Upper lobe of left lung (tissue), 6 donors: Measurements from ENCODE around the gene SMCO4. TPM values are rescaled to one million over a fixed set of nuclear protein-coding genes. Genes with fewer than 3 reads are reported as not detected.

Source experiments
- ATAC-seq, 2 donors: fragments of 200-7000 bp; cut with Tn5 transposase; one replicate each; pipeline ENCODE4 v1.9.1; 2022; ENCODE audit warnings: mild to moderate bottlenecking in 2 of 2, moderate library complexity in 2 of 2; ENCODE audit not compliant: low FRiP score in 2 of 2
- DNase-seq, 2 donors: peaks; one replicate each; pipeline ENCODE4 v3.0.0-alpha.2; 2019 to 2020
- H3K27ac ChIP-seq, 4 donors: fragments of 200-600 bp; sonication (generic); one replicate each; pipeline ENCODE4 v1.5.1; 2016 to 2019
- H3K27me3 ChIP-seq, 4 donors: fragments of 200-600 bp; sonication (generic); one replicate each; pipeline ENCODE4 v1.5.1; 2017 to 2019
- H3K36me3 ChIP-seq, 4 donors: fragments of 200-600 bp; sonication (generic); one replicate each; pipeline ENCODE4 v1.5.1; 2016 to 2019
- H3K4me1 ChIP-seq, 4 donors: fragments of 200-600 bp; sonication (generic); one replicate each; pipeline ENCODE4 v1.5.1; 2018 to 2019
- H3K4me3 ChIP-seq, 4 donors: fragments of 200-600 bp; sonication (generic); one replicate each; pipeline ENCODE4 v1.5.1; 2017 to 2019; ENCODE audit warnings: mild to moderate bottlenecking in 2 of 4, moderate library complexity in 1 of 4
- H3K9me3 ChIP-seq, 4 donors: fragments of 200-600 bp; sonication (generic); one replicate each; pipeline ENCODE4 v1.5.1; 2018 to 2019
- EP300 ChIP-seq, 4 donors: sonication (generic); formaldehyde crosslinking; IDR thresholded peaks; one replicate each; pipeline ENCODE4 v1.5.1; 2017; ENCODE audit warnings: antibody characterized with exemption in 4 of 4, control low read depth in 2 of 4
- POLR2A ChIP-seq, 4 donors: fragments of 450-650 bp; IDR thresholded peaks; one replicate each; pipeline ENCODE4 v1.5.1; 2016 to 2017; ENCODE audit warnings: antibody characterized with exemption in 4 of 4, mild to moderate bottlenecking in 2 of 4
- POLR2AphosphoS5 ChIP-seq, 2 donors: sonication (generic); formaldehyde crosslinking; IDR thresholded peaks; one replicate each; pipeline ENCODE4 v1.5.1; 2017; ENCODE audit warnings: antibody characterized with exemption in 2 of 2
- WGBS, 2 donors: methylation state at CpG; one replicate each; pipeline ENCODE4 v1.1.5; 2017 to 2018; 5-methylcytosine and 5-hydroxymethylcytosine counted together
- total RNA-seq, 6 donors: library from RNA; depleted of rRNA in 4 of 6; stranded (reverse); fragments of >200 nt in 4 of 6; gene quantifications; one replicate each; pipeline versions ENCODE4 v1.1.0 to v1.2.1, GENCODE V29; 2016 to 2021
- TF ChIP-seq, protein P1 (sequence below), 6 experiments: fragments of 450-650 bp in 4 of 6; fragments of 200-600 bp in 2 of 6; sonication (generic) in 2 of 6; IDR thresholded peaks; one replicate each; pipeline ENCODE4 v1.5.1; 2016 to 2019; ENCODE audit warnings: antibody characterized with exemption in 6 of 6
- donor health status: DM: no; HTN: no; CAD: no; lungs with moderate emphysema.
- donor health status: DM: no; HTN: yes; CAD: no; lungs with severe emphysema.

SMCO4 gene
- total RNA-seq, 6 donors from 2014 or later: 13.6 to 62.4 (median 42.1) TPM

DNA sequence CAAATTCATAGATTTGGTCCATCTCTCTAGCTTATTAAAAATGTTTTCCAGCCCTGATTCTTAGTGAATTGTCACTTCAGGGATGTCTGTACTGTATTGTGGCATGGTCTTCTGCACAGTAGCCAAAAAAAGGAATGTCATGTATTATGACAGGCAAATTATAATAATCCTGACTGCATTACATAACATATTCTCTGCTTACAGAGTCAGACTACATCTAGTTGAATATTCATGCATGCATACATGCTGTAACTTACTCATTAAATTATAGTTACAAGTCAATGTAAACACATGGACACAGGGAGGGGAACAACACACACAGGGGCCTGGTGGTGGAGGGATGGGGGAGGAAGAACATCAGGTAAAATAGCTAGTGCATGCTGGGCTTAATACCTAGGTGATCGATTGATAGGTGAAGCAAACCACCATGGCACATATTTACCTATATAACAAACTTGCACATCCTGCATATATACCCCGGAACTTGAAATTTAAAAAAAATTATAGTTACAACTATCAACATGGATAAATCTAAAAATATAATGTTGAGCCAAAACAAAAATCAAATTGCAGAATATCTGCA, 31.5 kb upstream of the SMCO4 start:
- Histone ChIP-seq H3K27me3 (no peaks in the 10 kb centered on the region), H3K36me3 (no peaks in the 10 kb centered on the region), H3K27ac (no peak overlapping the region), H3K4me1 (no peaks in the 10 kb centered on the region), H3K9me3 (no peaks in the 10 kb centered on the region), H3K4me3 (no peak overlapping the region)
- ATAC-seq: no peak
- DNase-seq: no peak
- 95 to 96% methylated on average over 2 of the region's 2 CpGs for WGBS, 2 donors
- TF ChIP-seq POLR2AphosphoS5 (IDR thresholded peaks at IDR 0.05) (no peak), EP300 (IDR thresholded peaks at IDR 0.05) (no peak), POLR2A (IDR thresholded peaks at IDR 0.05) (no peak)
- TF ChIP-seq, protein P1, sequence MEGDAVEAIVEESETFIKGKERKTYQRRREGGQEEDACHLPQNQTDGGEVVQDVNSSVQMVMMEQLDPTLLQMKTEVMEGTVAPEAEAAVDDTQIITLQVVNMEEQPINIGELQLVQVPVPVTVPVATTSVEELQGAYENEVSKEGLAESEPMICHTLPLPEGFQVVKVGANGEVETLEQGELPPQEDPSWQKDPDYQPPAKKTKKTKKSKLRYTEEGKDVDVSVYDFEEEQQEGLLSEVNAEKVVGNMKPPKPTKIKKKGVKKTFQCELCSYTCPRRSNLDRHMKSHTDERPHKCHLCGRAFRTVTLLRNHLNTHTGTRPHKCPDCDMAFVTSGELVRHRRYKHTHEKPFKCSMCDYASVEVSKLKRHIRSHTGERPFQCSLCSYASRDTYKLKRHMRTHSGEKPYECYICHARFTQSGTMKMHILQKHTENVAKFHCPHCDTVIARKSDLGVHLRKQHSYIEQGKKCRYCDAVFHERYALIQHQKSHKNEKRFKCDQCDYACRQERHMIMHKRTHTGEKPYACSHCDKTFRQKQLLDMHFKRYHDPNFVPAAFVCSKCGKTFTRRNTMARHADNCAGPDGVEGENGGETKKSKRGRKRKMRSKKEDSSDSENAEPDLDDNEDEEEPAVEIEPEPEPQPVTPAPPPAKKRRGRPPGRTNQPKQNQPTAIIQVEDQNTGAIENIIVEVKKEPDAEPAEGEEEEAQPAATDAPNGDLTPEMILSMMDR (IDR thresholded peaks at IDR 0.05): no peak

DNA sequence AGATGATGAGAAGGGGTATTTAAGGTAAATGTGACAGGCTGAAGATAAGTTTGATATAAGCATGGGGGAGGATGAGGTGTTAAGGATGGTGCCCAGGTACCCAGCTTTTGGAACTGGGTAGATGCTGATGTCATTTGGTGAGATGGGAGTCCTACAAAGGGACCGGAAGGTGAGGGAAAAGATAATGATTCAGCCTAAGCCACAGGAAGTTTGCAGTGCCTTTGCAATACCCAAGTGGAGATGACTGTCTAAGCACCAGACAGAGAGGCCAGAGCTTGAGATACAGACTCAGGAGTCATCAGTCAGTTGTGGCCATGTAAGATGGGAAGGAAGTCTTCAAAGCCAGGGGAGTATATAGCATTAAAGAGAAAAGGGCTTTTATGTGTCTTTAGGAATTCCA, 30.0 kb upstream of the SMCO4 start:
- Histone ChIP-seq H3K4me3 (no peak overlapping the region), H3K36me3 (no peaks in the 10 kb centered on the region), H3K27me3 (no peaks in the 10 kb centered on the region), H3K27ac (no peak overlapping the region), H3K4me1 (no peaks in the 10 kb centered on the region), H3K9me3 (no peaks in the 10 kb centered on the region)
- ATAC-seq (no peak), DNase-seq (no peak)
- TF ChIP-seq POLR2A (IDR thresholded peaks at IDR 0.05) (no peak), EP300 (IDR thresholded peaks at IDR 0.05) (no peak), POLR2AphosphoS5 (IDR thresholded peaks at IDR 0.05) (no peak)
- TF ChIP-seq, protein P1 (IDR thresholded peaks at IDR 0.05): no peak
- WGBS, 2 donors: 77 to 78% methylated on average over 1 of the region's 1 CpG

DNA sequence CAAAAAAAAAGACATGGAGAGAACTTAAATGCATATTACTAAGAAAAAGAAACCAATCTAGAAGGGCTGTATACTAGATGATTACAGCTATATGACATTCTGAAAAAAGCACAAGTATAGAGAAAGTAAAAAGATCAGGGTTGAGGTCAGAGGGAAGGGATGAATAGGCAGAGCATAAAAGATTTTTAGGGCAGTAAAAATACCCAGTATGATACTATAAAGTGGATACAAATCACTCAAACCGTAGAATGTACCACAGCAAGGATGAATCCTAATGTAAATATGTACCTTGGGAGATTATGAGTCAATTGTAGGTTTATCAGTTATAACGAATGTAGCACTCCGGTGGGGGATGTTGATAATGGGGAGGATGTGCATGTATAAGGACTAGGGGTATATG, 29.4 kb upstream of the SMCO4 start:
- no peaks in the 10 kb centered on the region for H3K9me3 ChIP-seq
- ATAC-seq (no peak), DNase-seq (no peak)
- H3K27ac ChIP-seq: no peak overlapping the region
- H3K27me3 ChIP-seq: no peaks in the 10 kb centered on the region
- TF ChIP-seq EP300 (IDR thresholded peaks at IDR 0.05): no peak
- no peaks in the 10 kb centered on the region for H3K4me1 ChIP-seq
- WGBS, 2 donors: 78 to 84% methylated on average over 3 of the region's 3 CpGs
- H3K4me3 ChIP-seq: no peak overlapping the region
- H3K36me3 ChIP-seq: no peaks in the 10 kb centered on the region

DNA sequence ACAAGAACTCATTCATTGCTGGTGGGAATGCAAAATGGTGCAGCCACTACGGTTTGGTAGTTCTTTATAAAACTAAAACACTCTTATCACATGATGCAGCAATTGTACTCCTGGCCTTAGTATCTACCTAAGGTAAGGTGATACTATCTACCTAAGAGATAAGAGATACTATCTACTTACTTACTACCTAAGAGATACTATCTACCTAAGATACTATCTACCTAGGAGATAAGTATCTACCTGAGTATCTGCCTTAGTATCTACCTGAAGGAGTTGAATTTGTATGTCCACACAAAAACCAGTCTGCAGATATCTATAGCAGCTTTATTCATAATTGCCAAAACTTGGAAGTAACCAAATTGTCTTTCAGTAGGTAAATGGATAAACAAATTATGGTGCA, 29.0 kb upstream of the SMCO4 start:
- DNase-seq: no peak
- Histone ChIP-seq H3K4me3 (no peak overlapping the region), H3K36me3 (no peaks in the 10 kb centered on the region), H3K9me3 (no peaks in the 10 kb centered on the region), H3K27me3 (no peaks in the 10 kb centered on the region), H3K27ac (no peak overlapping the region), H3K4me1 (no peaks in the 10 kb centered on the region)
- TF ChIP-seq, protein P1 (IDR thresholded peaks at IDR 0.05): no peak
- TF ChIP-seq EP300 (IDR thresholded peaks at IDR 0.05) (no peak), POLR2A (IDR thresholded peaks at IDR 0.05) (no peak), POLR2AphosphoS5 (IDR thresholded peaks at IDR 0.05) (no peak)
- ATAC-seq: no peak
- 62 to 92% methylated on average over 1 of the region's 1 CpG for WGBS, 2 donors

DNA sequence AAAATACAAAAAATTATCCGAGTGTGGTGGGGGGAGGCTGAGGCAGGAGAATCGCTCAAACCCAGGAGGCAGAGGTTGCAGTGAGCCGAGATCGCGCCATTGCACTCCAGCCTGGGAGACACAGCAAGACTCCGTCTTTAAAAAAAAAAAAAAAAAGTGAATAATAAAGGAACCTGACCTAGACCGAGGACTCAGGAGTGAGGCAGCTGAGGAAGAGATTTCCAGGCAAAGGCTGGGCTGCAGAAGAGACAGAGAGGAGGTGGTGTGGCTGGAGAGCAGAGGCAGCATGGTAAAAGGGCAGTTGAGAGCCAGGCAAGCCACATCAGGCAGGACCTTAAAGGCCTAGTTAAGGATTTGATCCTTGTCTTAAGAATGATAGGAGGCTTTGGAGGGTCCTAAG, 28.4 kb upstream of the SMCO4 start:
- Histone ChIP-seq H3K4me1 (no peaks in the 10 kb centered on the region), H3K36me3 (no peaks in the 10 kb centered on the region), H3K27ac (no peak overlapping the region), H3K27me3 (no peaks in the 10 kb centered on the region), H3K9me3 (no peaks in the 10 kb centered on the region), H3K4me3 (no peak overlapping the region)
- WGBS, 2 donors: 84 to 88% methylated on average over 7 of the region's 7 CpGs
- TF ChIP-seq, protein P1 (IDR thresholded peaks at IDR 0.05): no peak
- TF ChIP-seq POLR2AphosphoS5 (IDR thresholded peaks at IDR 0.05) (no peak), POLR2A (IDR thresholded peaks at IDR 0.05) (no peak), EP300 (IDR thresholded peaks at IDR 0.05) (no peak)
- ATAC-seq: no peak
- no peak for DNase-seq
